Muscle layer of duodenum (tissue), 2 donors: ENCODE results near the gene SMIM23.

ENCODE experiments used
- H3K27ac ChIP-seq: one replicate; pipeline ENCODE4 v1.7.0; 2013; ENCODE audit warnings: mild to moderate bottlenecking, low read length
- H3K27me3 ChIP-seq: one replicate; pipeline ENCODE4 v1.7.0; 2013; ENCODE audit warnings: low read depth, mild to moderate bottlenecking, control low read depth, low read length
- H3K36me3 ChIP-seq, 2 donors: one replicate each; pipeline ENCODE4 v1.7.0; 2013; ENCODE audit warnings: low read length in 2 of 2, control low read depth in 1 of 2, mild to moderate bottlenecking in 1 of 2; ENCODE audit not compliant: insufficient read depth in 2 of 2, control insufficient read depth in 1 of 2
- H3K4me1 ChIP-seq, 2 donors: one replicate each; pipeline ENCODE4 v1.7.0; 2013; ENCODE audit warnings: low read length in 2 of 2, mild to moderate bottlenecking in 2 of 2, control low read depth in 1 of 2, moderate library complexity in 1 of 2; ENCODE audit not compliant: insufficient read depth in 2 of 2, control insufficient read depth in 1 of 2
- H3K4me3 ChIP-seq, 2 donors: one replicate each; pipeline ENCODE4 v1.7.0; 2013; ENCODE audit warnings: low read length in 2 of 2, low read depth in 1 of 2, mild to moderate bottlenecking in 1 of 2
- H3K9me3 ChIP-seq, 2 donors: one replicate each; pipeline ENCODE4 v1.7.0; 2013; ENCODE audit warnings: low read length in 2 of 2, control low read depth in 1 of 2, mild to moderate bottlenecking in 1 of 2; ENCODE audit not compliant: control insufficient read depth in 1 of 2
- donor health status: healthy.

Gene SMIM23

GRCh38 chr5:171820561-171820960, 34.9 kb downstream of the SMIM23 start:
- no peak overlapping the region for H3K27ac ChIP-seq
- H3K27me3 ChIP-seq, result no peaks in the 10 kb centered on the region
- H3K4me3 ChIP-seq, result no peak overlapping the region
- H3K4me1 ChIP-seq, result no peaks in the 10 kb centered on the region
- no peaks in the 10 kb centered on the region for H3K36me3 ChIP-seq
- no peaks in the 10 kb centered on the region for H3K9me3 ChIP-seq

GRCh38 chr5:171821286-171821685, 35.7 kb downstream of the SMIM23 start:
- H3K4me3 ChIP-seq, result no peak overlapping the region

GRCh38 chr5:171823269-171823668, 37.7 kb downstream of the SMIM23 start:
- Histone ChIP-seq H3K27ac (no peak overlapping the region), H3K9me3 (peaks cover 0 to 3% of the 10 kb centered on the region in 2 donors), H3K4me3 (no peak overlapping the region), H3K36me3 (no peaks in the 10 kb centered on the region), H3K27me3 (no peaks in the 10 kb centered on the region), H3K4me1 (no peaks in the 10 kb centered on the region)

More at GRCh38 chr5:171821286-171821685, 35.7 kb downstream of the SMIM23 start:
- no peak overlapping the region for H3K27ac ChIP-seq
- H3K27me3 ChIP-seq, result no peaks in the 10 kb centered on the region
- no peaks in the 10 kb centered on the region for H3K36me3 ChIP-seq
- H3K9me3 ChIP-seq, result no peaks in the 10 kb centered on the region
- H3K4me1 ChIP-seq, result no peaks in the 10 kb centered on the region

GRCh38 chr5:171825051-171825450, 39.4 kb downstream of the SMIM23 start:
- Histone ChIP-seq H3K9me3 (peaks cover 0 to 8% of the 10 kb centered on the region in 2 donors), H3K27ac (no peak overlapping the region), H3K27me3 (no peaks in the 10 kb centered on the region), H3K36me3 (no peaks in the 10 kb centered on the region), H3K4me1 (no peaks in the 10 kb centered on the region), H3K4me3 (no peak overlapping the region)

- Histone ChIP-seq H3K27ac (no peak overlapping the region), H3K27me3 (no peaks in the 10 kb centered on the region), H3K9me3 (peaks cover 0 to 9% of the 10 kb centered on the region in 2 donors), H3K36me3 (no peaks in the 10 kb centered on the region), H3K4me3 (no peak overlapping the region), H3K4me1 (no peaks in the 10 kb centered on the region)
These were observed 40.5 kb downstream of the SMIM23 start for GRCh38 chr5:171826132-171826531.

- H3K27ac ChIP-seq, result no peak overlapping the region
- no peaks in the 10 kb centered on the region for H3K4me1 ChIP-seq
- H3K27me3 ChIP-seq, result no peaks in the 10 kb centered on the region
- no peaks in the 10 kb centered on the region for H3K36me3 ChIP-seq
- H3K9me3 ChIP-seq, result peaks cover 0 to 9% of the 10 kb centered on the region in 2 donors
- H3K4me3 ChIP-seq, result no peak overlapping the region
These were observed 41.5 kb downstream of the SMIM23 start for GRCh38 chr5:171827162-171827561.

- no peak overlapping the region for H3K27ac ChIP-seq
- no peak overlapping the region for H3K4me3 ChIP-seq
- H3K36me3 ChIP-seq, result no peaks in the 10 kb centered on the region
These were observed 45.1 kb downstream of the SMIM23 start for GRCh38 chr5:171830686-171831085.

GRCh38 chr5:171832775-171833174, 47.2 kb downstream of the SMIM23 start:
- no peaks in the 10 kb centered on the region for H3K27me3 ChIP-seq
- H3K4me3 ChIP-seq, result no peak overlapping the region
- H3K36me3 ChIP-seq, result no peaks in the 10 kb centered on the region
- peaks cover 4 to 9% of the 10 kb centered on the region in 2 donors for H3K9me3 ChIP-seq
- no peak overlapping the region for H3K27ac ChIP-seq
- no peaks in the 10 kb centered on the region for H3K4me1 ChIP-seq

More at GRCh38 chr5:171830686-171831085, 45.1 kb downstream of the SMIM23 start:
- Histone ChIP-seq H3K4me1 (no peaks in the 10 kb centered on the region), H3K9me3 (peaks cover 4 to 12% of the 10 kb centered on the region in 2 donors), H3K27me3 (no peaks in the 10 kb centered on the region)

GRCh38 chr5:171834461-171834860, 48.8 kb downstream of the SMIM23 start:
- Histone ChIP-seq H3K4me1 (no peaks in the 10 kb centered on the region), H3K9me3 (peaks cover 4 to 9% of the 10 kb centered on the region in 2 donors), H3K27me3 (no peaks in the 10 kb centered on the region), H3K27ac (no peak overlapping the region), H3K4me3 (no peak overlapping the region), H3K36me3 (no peaks in the 10 kb centered on the region)

- Histone ChIP-seq H3K27me3 (no peaks in the 10 kb centered on the region), H3K36me3 (no peaks in the 10 kb centered on the region), H3K4me3 (no peak overlapping the region), H3K9me3 (peaks cover 4% of the 10 kb centered on the region in 2 donors), H3K4me1 (no peaks in the 10 kb centered on the region), H3K27ac (no peak overlapping the region)
These were observed 49.4 kb downstream of the SMIM23 start for GRCh38 chr5:171835066-171835465.

GRCh38 chr5:171837522-171837921, 51.9 kb downstream of the SMIM23 start:
- H3K27ac ChIP-seq, result no peak overlapping the region
- no peaks in the 10 kb centered on the region for H3K4me1 ChIP-seq
- no peaks in the 10 kb centered on the region for H3K36me3 ChIP-seq
- H3K9me3 ChIP-seq, result peaks cover 4% of the 10 kb centered on the region in 2 donors
- no peak overlapping the region for H3K4me3 ChIP-seq
- H3K27me3 ChIP-seq, result no peaks in the 10 kb centered on the region

- Histone ChIP-seq H3K27ac (no peak overlapping the region), H3K4me1 (no peaks in the 10 kb centered on the region), H3K4me3 (no peak overlapping the region), H3K36me3 (no peaks in the 10 kb centered on the region), H3K9me3 (peaks cover 3% of the 10 kb centered on the region in 2 donors), H3K27me3 (no peaks in the 10 kb centered on the region)
These were observed 52.4 kb downstream of the SMIM23 start for GRCh38 chr5:171838066-171838465.
